Measurements from ENCODE around the gene RRBP1.

- TF ChIP-seq CTCF (IDR thresholded peaks at IDR 0.05) (no peak), POLR2AphosphoS5 (IDR thresholded peaks at IDR 0.05) (no peak), POLR2A (IDR thresholded peaks at IDR 0.05) (no peak)
These were observed 105.8 kb downstream of the RRBP1 start for GRCh38 chr20:17576215-17576614.
